Hematopoietic multipotent progenitor cell treated with erythropoietin and hydrocortisone succinate and interleukin-3 and kit ligand, for 6 days (in vitro differentiated cells): ENCODE measurements around the gene PRR20G.
A peak's percentile ranks its signal among the peaks of the same experiment; 100 is the strongest.
"Not testable (repeated sequence)": the region's sequence is repeated elsewhere in the genome, so short reads cannot be mapped to it uniquely, and the experiment has no call there.

ENCODE experiments used
- DNase-seq: peaks from one replicate; pipeline ENCODE4 v3.0.0-alpha.2; 2015

PRR20G gene

GRCh38 chr3:127296959-127297358 is 9.1 kb upstream of the PRR20G start:
- no peak for DNase-seq

GRCh38 chr3:127296166-127296565 is 8.3 kb upstream of the PRR20G start:
- no peak for DNase-seq

GRCh38 chr3:127293650-127294049 is 5.8 kb upstream of the PRR20G start:
- DNase-seq = not testable (repeated sequence)

- DNase-seq = no peak
Observed at GRCh38 chr3:127291611-127292010, 3.8 kb upstream of the PRR20G start.

GRCh38 chr3:127291114-127291513 is 3.3 kb upstream of the PRR20G start:
- no peak for DNase-seq

GRCh38 chr3:127289706-127290575 is 2.1 kb upstream of the PRR20G start:
- DNase-seq = no peak

GRCh38 chr3:127288921-127289705 is 1.3 kb upstream of the PRR20G start:
- peak; percentile 34 for DNase-seq

- DNase-seq = no peak
Observed at GRCh38 chr3:127288343-127288742, 497 bp upstream of the PRR20G start.

- no peak for DNase-seq
Observed at GRCh38 chr3:127286571-127287140, 1.2 kb downstream of the PRR20G start.

GRCh38 chr3:127284258-127284657 is 3.6 kb downstream of the PRR20G start:
- no peak for DNase-seq

GRCh38 chr3:127277561-127277960 is 10.3 kb downstream of the PRR20G start:
- no peak for DNase-seq

GRCh38 chr3:127276995-127277394 is 10.9 kb downstream of the PRR20G start:
- no peak for DNase-seq

- DNase-seq = no peak
Observed at GRCh38 chr3:127276396-127276795, 11.4 kb downstream of the PRR20G start.

- no peak for DNase-seq
Observed at GRCh38 chr3:127275287-127275781, 12.5 kb downstream of the PRR20G start.

GRCh38 chr3:127274200-127274760 is 13.6 kb downstream of the PRR20G start:
- DNase-seq = no peak

- no peak for DNase-seq
Observed at GRCh38 chr3:127273206-127273605, 14.6 kb downstream of the PRR20G start.

GRCh38 chr3:127266186-127266585 is 21.7 kb downstream of the PRR20G start:
- DNase-seq = no peak

- DNase-seq = no peak
Observed at GRCh38 chr3:127265581-127265981, 22.3 kb downstream of the PRR20G start.

GRCh38 chr3:127264794-127265514 is 22.9 kb downstream of the PRR20G start:
- no peak for DNase-seq

- DNase-seq = no peak
Observed at GRCh38 chr3:127264292-127264691, 23.6 kb downstream of the PRR20G start.

- DNase-seq = no peak
Observed at GRCh38 chr3:127263586-127264231, 24.1 kb downstream of the PRR20G start.

- no peak for DNase-seq
Observed at GRCh38 chr3:127263037-127263436, 24.8 kb downstream of the PRR20G start.
